Effector CD8-positive, alpha-beta T cell (primary cell): Measurements from ENCODE around the gene SOX13.

ENCODE experiments used
- DNase-seq: peaks from one replicate; lab custom pipeline; 2025; lab: John Stamatoyannopoulos, UW

SOX13 gene

DNA sequence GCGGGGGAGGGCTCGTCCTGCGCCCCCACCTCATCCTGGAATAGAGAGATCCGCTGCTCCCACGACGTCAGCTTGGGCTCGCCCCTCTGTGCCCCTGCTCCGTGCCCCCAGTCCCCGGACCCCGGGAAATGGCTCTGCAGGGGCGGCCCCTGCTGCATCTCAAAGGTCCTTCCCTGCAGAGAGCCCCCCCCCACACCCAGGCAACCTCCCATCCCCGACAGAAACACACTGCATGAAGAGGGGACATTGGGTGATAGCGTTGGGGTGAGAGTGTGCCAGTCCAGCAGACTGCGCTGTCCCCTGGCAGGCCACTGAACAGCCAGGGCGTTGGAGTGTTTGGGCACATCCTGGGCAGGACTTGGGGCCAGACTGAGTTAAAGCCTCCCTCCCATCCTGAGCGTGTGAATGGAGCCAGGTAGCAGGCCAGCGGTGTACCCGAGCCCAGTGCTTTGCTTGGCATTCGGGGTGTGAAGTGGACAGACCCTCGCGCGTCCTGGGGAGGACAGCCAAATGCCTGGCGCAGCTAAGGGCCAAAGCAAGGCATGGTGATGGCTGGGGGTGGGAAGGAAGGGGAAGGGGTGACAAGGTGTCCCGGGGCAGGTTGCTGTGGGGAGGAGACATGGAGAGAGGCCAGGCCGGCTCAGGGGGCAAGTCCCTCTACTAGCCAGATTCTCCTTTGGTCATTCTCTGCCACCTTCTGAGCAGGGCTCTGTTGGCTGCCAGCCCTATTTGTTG is 79.6 kb downstream of the SOX13 start:
- DNase-seq = no peak

DNA sequence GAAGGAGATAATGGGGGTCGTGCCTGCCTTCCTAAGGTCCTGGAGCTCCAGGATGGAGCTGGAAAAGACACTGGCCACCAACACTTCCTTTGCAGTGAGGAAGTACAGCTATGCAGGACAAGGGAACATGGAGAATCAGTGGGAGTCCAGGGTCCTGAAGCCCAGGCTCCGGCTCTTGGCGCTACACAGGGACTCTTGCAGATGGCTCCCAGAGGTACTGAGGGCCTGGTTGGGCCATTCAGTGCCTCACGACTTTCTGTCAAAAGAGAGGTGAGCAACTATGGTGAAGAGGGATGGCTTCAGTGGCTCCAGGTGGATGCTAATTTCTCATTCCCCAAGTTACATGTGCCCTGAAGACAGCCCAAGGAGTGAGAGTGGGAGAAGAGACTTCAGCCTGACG is 80.8 kb downstream of the SOX13 start:
- no peak for DNase-seq

DNA sequence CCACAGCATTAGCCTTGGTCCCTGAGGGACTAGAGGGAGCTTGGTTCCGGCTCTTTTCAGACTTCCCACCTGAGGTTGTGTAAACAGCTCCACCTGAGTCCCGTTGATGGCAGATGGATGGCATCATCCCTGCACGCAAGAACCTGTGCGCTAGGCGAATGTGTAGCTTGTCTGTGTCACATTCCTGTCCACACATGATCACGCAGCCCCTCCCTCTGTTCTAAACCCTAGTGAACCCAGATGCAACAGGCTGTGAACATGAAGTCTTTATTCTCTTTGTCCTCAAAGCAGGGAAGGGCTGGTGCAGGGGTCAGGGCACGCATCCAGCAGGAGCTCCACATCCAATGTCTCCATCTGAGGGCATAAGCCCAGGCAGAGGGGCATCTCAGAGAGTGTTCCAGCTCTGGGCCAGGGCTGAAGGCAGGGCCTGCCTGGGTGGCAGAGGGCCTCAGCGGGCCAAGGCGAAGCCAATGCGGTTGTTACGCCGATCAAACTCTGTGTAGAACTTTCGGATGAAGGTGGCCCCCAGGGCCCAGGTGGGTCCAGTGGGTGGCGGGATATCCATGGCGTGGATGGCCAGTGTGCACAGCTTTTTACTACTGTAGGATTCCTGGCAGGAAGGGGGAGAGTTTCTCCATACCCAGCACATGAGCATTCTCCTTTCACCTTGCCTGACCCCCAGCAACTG is 81.8 kb downstream of the SOX13 start:
- no peak for DNase-seq

DNA sequence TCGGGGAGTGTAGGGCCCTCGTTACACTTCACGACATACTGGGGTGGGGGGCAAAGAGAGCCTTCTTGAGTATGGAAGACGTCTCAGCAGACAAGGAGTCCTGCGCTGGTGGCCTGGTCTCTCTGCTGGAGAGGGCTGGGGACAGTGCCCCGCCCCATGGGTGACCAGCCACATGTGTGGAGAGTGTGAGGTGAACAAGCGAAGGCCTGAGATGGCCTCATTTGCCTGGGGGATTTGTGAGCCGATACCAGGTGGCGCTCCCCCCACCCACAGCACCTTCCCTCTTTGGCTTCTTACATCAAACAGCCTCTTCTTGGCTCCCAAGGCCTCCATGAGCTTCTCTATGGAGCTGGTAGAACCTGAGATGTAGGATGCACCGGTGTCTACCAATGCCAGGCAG is 83.0 kb downstream of the SOX13 start:
- no peak for DNase-seq

DNA sequence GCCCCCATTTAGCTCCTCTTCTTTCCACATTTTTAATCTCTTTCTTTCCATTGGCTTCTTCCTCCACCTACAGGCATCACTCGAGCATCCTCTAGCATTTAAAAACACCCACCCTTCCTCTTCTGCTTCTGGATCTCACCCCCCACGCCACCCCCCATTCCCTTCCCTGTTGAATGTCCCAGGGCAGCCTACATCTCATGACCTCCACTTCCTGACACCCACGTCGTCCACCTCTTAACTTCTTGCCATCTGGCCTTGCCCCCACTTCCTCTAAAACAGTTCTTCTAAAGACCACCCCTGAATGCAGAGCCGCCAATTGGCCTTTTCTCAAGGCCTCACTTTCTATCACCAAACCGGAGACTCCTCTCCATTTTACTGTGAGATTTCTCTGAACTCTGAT is 85.0 kb downstream of the SOX13 start:
- DNase-seq = no peak

DNA sequence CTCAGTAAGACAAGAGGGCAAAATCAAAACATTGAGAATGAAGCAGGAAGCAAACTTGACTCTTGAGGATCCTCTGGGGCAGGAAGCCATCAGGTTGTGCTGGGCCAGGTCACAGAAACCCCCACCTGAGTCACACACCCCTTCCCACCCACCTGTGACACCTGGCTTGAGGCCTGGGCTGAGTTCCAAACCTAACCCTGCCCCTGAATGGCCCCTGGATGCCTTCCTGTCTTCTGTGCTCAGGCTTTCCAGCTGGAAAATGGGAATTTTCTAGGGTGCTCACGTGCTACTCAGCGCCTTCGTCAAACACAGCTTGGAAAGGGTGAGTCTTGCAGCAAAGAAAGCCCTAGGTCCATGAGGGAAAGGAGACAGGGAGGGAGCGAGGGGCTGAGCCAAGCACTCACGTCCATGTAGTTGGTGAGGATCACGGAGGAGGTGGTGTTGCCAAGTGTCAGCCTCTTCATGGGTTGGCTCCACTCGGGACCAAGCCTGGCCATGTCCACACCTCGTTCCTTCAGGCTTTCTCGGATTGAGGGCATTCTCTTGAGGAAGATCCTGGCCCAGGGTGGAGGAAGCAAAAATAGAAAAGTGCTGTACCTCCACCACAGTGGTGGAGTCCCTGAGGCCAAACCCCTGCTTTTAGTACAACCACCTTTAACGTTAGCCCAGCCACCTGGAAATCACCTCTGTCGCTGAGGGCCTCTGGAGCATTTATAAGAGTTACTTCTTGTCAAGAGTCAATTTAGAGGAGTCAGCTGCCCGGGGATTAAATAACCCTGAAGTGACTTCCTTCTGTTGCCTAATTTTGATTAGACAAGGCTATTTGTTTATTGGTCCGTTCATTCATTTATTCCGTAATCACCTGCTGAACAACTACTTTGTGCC is 88.9 kb downstream of the SOX13 start:
- DNase-seq = no peak

DNA sequence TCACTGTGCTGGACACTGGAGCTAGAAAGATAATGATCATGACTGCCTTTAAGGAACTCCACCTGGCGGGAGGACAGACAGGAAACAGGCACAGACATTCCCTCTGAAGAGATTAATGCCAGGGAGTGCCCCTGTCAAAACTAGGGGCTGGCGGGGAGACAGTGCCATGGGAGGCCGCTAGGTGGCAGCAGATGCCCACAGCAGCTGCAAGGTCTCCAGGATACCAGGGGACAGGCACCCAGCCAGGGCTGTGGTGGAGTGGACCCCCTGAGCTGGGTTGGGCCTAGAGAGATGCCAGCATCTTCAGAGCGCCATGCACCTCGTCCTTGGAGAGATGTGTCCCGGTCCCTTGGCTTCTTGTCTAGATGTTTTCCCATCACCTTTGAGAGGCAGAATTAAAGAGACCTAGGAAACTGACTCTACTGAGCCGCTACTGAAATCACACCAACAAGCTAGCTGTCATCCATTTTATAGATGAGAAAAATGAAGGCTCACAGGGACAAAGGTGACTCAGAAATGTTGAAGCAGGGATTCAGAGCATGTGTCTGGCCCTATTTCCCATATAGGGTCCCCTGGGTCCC is 89.7 kb downstream of the SOX13 start:
- peak; percentile 71 for DNase-seq

DNA sequence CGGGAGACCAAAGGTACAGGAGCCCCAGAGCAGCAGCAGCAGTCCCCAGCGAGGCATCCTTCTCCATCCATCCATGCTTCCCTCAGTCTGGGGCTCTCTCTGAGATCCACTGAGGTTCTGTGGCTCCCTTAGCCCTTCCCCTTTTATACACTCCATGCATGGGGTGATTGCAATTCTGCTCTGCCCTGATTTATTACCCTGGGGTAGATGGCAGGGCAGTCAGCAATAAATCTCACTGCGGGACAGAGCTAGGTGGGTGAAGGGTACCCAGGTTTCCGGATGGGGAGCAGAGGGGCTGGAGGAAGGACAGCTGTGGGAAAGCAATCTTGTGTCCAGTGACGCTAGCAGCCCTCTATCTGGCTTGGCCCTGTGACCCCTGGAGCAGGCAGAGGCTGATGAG is 93.3 kb downstream of the SOX13 start, which contains the start of gene REN:
TSS of gene REN (minus strand) at position 119 of the 400 bp plus-strand sequence. CDS start at position 75, 44 bp downstream.
- no peak for DNase-seq

DNA sequence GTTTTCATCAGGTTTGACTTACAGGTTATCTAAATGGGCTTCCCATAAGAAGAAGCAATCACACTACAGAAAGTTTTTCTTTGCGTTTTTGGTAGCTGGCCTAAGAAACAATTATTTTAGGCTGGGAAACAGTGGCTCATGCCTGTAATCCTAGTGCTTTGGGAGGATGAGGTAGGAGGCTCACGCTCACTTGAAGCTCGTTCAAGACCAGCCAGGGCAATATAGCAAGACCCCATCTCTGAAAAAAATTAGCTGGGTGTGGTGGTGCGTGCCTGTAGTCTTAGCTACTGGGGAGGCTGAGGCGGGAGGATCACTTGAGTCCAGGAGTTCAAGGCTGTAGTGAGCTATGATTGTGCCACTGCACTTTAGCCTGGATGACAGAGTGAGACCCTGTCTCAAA is 94.8 kb downstream of the SOX13 start:
- no peak for DNase-seq

DNA sequence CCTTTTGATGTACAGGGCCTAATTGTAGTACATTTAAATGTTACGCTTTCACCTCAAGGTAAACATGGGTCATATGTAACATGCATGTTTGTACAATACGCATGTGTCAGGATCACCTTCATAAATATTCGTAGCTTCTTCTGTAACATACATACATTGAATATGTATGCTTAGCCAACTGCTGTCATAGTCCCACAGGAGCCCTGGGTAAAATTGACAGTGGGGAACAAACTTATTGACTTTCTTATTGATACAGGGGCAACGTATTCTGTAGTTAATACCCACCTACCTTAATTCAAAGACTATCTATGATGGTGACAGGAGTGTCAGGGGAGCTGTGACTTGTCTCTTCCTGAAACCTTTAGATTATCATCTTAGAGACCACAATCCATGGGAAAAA is 96.9 kb downstream of the SOX13 start:
- no peak for DNase-seq

DNA sequence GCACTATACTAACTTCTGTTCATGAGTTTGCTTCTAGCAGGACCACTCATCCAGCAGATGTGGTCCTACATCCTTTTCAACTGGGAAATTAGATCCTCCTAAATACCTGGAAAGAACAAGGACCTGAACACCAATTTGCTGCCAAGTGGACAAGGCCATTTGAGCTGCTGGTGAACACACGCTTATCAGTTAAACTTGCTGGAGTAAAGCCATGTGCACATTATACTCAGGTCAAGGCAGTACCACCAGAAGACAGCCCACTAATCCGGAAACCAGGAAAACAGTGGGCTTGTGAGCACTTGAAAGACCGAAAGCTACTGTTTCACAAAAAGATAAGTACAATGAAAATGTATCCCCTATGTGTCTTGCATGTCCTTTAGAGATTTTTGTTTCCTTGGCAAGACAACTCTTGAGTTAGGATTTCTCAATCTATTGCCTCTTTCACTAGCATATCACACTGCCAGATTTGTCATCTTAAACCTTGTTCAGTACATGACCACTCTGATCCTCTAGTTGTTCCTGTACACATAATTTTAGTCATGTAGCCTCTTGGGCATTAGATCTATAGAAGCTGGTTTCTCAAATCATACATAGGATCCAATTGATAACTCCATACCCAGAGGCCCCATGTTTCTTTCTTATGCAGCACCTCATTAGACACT is 97.7 kb downstream of the SOX13 start:
- DNase-seq = no peak

DNA sequence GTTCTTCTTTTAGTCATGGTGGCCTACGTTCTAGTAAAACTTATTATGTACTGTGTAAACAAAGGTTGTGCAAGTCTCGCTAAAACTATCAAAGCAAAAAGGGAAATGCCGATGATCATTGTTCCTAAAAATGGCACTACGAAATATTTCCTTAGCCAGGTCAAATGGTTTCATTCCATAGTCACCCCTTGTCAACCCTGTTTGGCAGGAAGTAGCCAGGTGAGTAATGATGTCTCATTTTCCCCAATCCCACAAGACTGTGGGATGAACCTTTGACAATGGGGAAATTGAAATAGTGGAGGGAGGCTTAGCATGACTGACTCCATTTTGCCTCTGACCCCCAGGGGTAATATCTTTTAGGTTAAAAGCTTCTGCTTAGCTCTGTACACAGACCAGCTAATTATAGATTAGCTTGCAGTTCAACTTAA is 98.8 kb downstream of the SOX13 start:
- no peak for DNase-seq

DNA sequence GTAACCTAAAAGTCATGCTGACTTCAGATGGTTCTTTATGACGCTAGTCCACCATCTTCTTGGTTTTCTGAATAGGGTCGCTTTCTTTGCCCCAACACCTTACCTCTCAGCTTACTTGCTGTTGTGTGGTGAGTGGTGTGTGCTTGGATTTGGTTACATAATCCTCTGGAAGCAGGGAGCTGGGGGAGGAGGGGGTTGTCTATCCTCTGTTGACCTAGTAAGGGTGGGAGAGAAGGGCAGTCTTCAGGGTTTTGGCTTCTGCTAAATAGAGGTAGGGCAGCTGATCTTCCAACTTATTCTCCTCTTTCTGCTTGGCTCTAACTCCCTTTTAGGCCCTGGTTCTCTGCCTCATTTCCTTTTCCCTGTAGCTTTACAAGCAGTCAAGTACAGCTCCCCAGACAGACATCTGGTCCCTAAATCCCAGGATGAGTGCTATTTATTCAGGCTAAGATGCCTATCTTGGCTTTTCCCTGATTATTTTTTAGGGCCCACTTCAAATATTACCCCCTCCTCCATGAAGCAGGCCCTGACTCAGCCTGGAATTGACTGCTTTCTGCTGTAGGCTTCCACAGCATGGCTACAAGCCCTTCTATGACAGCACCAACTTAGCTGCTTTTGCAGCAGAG is 99.6 kb downstream of the SOX13 start:
- DNase-seq = no peak

DNA sequence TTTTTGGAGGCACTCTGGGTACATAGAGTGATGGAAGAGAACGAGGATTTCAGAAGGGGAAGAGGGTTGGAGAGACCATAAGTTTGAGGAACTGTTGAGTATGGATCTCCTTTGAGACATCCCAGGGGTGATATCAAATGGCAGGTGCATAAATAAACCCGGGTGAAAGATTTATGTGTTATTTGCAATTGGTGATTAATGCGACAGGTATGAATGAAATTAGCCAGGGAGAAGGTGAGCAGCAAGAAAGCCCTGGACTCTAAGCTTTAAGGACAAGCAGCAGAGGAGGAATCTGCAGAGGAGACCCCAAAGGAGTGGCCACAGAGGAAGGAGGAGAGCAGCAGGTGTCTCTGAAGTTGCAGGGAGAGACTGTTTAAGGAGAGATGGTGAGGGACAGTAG is 102.0 kb downstream of the SOX13 start:
- DNase-seq = no peak

DNA sequence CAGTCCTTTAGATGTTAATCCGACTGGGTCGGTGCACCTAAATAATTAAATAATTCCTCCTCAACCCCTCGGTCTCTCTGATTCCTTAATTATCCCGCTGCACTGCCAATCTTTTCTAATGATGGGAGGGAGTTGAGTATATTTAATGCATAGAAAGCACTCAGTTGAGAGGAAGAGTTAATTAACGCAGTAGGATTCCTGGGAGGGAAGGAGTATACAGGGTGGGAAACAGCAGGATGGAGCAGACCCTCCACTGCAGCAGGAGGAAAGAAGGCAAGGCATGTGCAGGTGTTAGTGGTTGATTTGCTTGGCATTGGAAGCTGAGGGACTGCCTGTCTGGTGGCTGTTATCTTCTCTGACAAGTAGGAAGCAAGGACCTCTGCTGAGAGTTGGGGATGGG is 103.1 kb downstream of the SOX13 start:
- DNase-seq = no peak

DNA sequence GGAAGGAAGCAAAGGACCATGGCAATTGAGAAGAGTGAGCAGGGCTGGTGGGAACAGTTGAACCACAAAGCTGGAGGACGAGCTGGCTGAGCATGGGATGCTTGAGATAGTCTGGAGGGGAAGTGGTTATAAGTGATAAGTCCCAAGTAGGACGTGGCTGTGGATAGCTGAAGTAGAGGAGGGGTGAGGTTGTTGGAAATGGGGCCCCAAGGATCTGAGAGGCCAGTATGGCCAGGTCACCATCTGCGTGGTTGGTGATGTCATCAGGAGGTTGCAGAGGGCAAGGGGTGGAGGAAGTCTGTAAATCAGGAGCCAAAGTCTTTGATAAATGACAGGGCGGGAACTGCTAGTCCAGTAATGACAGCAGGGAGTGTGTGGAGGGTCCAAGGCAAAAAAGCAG is 104.2 kb downstream of the SOX13 start:
- DNase-seq = no peak
